ENCODE results near the gene AKAP8. TPM values are rescaled to one million over a fixed set of nuclear protein-coding genes. Genes with fewer than 3 reads are reported as not detected.

Gene AKAP8
- total and polyA plus RNA-seq, 9 of the 15 experiments (the other 6 are each of a cell fraction or from before 2014, with no cell fraction given), result 3.4 to 56.5 (median 15.0) TPM

- TF ChIP-seq TFE3 (CRISPR knock-in tag; IDR thresholded peaks at IDR 0.05) (no peak), ARID1B (IDR thresholded peaks at IDR 0.05) (0 out of 2 replicates have a peak, but pooled peaks have one; percentile 17), PTBP1 (IDR thresholded peaks at IDR 0.05; ENCODE audit: low read depth, low read length) (0 out of 2 replicates have a peak, but pooled peaks have one; percentile 33), SRSF7 (optimal IDR thresholded peaks at IDR 0.05; ENCODE audit: low read depth, low read length) (no peak), UBTF (IDR thresholded peaks at IDR 0.05; ENCODE audit: borderline replicate concordance in 1 of 2, low read depth in 2 of 2, low read length in 2 of 2) (peak in 1 of 2 experiments; percentile 29; a peak in 1 of 4 replicates), ATF6 (CRISPR knock-in tag; IDR thresholded peaks at IDR 0.05) (no peak), IRF2 (CRISPR knock-in tag; IDR thresholded peaks at IDR 0.05) (0 out of 2 replicates have a peak, but pooled peaks have one; percentile 24), CLOCK (CRISPR knock-in tag; IDR thresholded peaks at IDR 0.05; ENCODE audit: borderline replicate concordance) (no peak), ZBTB8A (IDR thresholded peaks at IDR 0.05; ENCODE audit: partially characterized antibody) (no peak), MNT (conservative IDR thresholded peaks at IDR 0.05) (peak in 1 of 2 experiments; percentile 49; a peak in 2 of 4 replicates), CBX2 (IDR thresholded peaks at IDR 0.05; ENCODE audit: insufficient read depth, low read length, poor library complexity, severe bottlenecking) (no peak), NFE2 (IDR thresholded peaks at IDR 0.05; ENCODE audit: low read depth) (no peak), CREM (IDR thresholded peaks at IDR 0.05; ENCODE audit: low read depth) (peak; percentile 66), ZBTB7A (IDR thresholded peaks at IDR 0.05; ENCODE audit: borderline replicate concordance, control insufficient read depth, low read depth, low read length) (peak; percentile 62)
These were observed 47.9 kb downstream of the AKAP8 start (continued) for GRCh38 chr19:15331419-15332310.
